A549 (cell line): ENCODE data around the gene MS4A6E. TPM values are rescaled to one million over a fixed set of nuclear protein-coding genes. Genes with fewer than 3 reads are reported as not detected.
"Not testable (repeated sequence)": the region's sequence is repeated elsewhere in the genome, so short reads cannot be mapped to it uniquely, and the experiment has no call there.

ENCODE experiments used
- ATAC-seq, 2 experiments: fragments of 200-7000 bp in 1 of 2; fragments of >200 bp in 1 of 2; cut with Nextera tagmentation in 1 of 2; cut with Tn5 transposase in 1 of 2; 3 replicates each; pipeline versions ENCODE4 v1.8.0 to v1.9.1; 2018 to 2020; ENCODE audit warnings: mild to moderate bottlenecking in 1 of 2, moderate library complexity in 1 of 2
- CTCF ChIA-PET: fragments of 300-600 bp; sonication (Branson Sonifier 250); formaldehyde crosslinking; extraction: SDS; loops from one replicate; lab custom pipeline; 2021; ENCODE audit warnings: antibody characterized with exemption, inconsistent platforms; lab: Yijun Ruan, JAX
- POLR2A ChIA-PET: fragments of 350-600 bp; formaldehyde crosslinking; extraction: SDS; loops from one replicate; lab custom pipeline; 2021; ENCODE audit warnings: antibody characterized with exemption, inconsistent platforms; lab: Yijun Ruan, JAX
- DNase-seq, 2 experiments: peaks; one replicate each; pipeline versions ENCODE4 v3.0.0 to v3.0.0-alpha.2; 2011 to 2016; ENCODE audit warnings: low read depth in 1 of 2, low spot score in 1 of 2
- FAIRE-seq: peaks from 2 replicates; lab custom pipeline; 2011; peaks lifted over from hg19 to GRCh38; lab: Jason Lieb, UNC
- H3K27ac ChIP-seq, 2 experiments: fragments of >200 bp; sonication (Bioruptor Twin); formaldehyde crosslinking; 3 replicates each; pipeline ENCODE4 v1.5.1; 2016 to 2017
- H3K4me1 ChIP-seq: fragments of >200 bp; sonication (Bioruptor Twin); formaldehyde crosslinking; 3 replicates; pipeline ENCODE4 v1.6.1; 2016
- H3K4me2 ChIP-seq: fragments of >200 bp; sonication (Bioruptor Twin); formaldehyde crosslinking; 3 replicates; pipeline ENCODE4 v1.6.1; 2016
- H3K4me3 ChIP-seq: fragments of >200 bp; sonication (Bioruptor Twin); formaldehyde crosslinking; 3 replicates; pipeline ENCODE4 v1.5.1; 2016
- H3K9me3 ChIP-seq: fragments of >200 bp; sonication (Bioruptor Twin); formaldehyde crosslinking; 3 replicates; pipeline ENCODE4 v1.6.1; 2016
- CBX2 ChIP-seq: fragments of 200-600 bp; sonication (generic); IDR thresholded peaks from 2 replicates; pipeline ENCODE4 v1.6.1; 2016; ENCODE audit warnings: low read depth, mild to moderate bottlenecking, borderline replicate concordance
- CTCF ChIP-seq: fragments of >200 bp; sonication (Bioruptor Twin); formaldehyde crosslinking; IDR thresholded peaks from 3 replicates; pipeline ENCODE4 v1.5.1; 2016
- E2F6 ChIP-seq: IDR thresholded peaks from 2 replicates; pipeline ENCODE4 v1.6.1; 2012; ENCODE audit warnings: low read depth, borderline replicate concordance
- ELK1 ChIP-seq: fragments of 150-350 bp; IDR thresholded peaks from 2 replicates; pipeline ENCODE4 v1.6.1; 2014; ENCODE audit warnings: low read depth, mild to moderate bottlenecking, low read length
- FOSB ChIP-seq: fragments of 250-450 bp; sonication (Bioruptor Pico); IDR thresholded peaks from 2 replicates; pipeline ENCODE4 v1.5.0; 2020; ENCODE audit warnings: mild to moderate bottlenecking, moderate library complexity
- FOXS1 ChIP-seq: fragments of 250-450 bp; sonication (Bioruptor Pico); IDR thresholded peaks from 2 replicates; pipeline ENCODE4 v1.5.0; 2020; ENCODE audit warnings: mild to moderate bottlenecking, moderate library complexity
- JUN ChIP-seq, 2 experiments: fragments of >200 bp; sonication (Bioruptor Twin); formaldehyde crosslinking; IDR thresholded peaks; 2 replicates in 1 of 2; 3 replicates in 1 of 2; pipeline ENCODE4 v1.6.1; 2016 to 2017
- NR3C1 ChIP-seq: fragments of >200 bp; sonication (Bioruptor Twin); formaldehyde crosslinking; IDR thresholded peaks from 3 replicates; pipeline ENCODE4 v1.6.1; 2017
- PBX3 ChIP-seq: IDR thresholded peaks from 2 replicates; pipeline ENCODE4 v1.6.1; 2012
- PHF8 ChIP-seq: fragments of 200-600 bp; sonication (generic); IDR thresholded peaks from 2 replicates; pipeline ENCODE4 v1.6.1; 2016; ENCODE audit warnings: low read depth, mild to moderate bottlenecking, antibody characterized with exemption, moderate library complexity, borderline replicate concordance
- RNF2 ChIP-seq: fragments of 200-600 bp; sonication (generic); IDR thresholded peaks from 2 replicates; pipeline ENCODE4 v1.6.1; 2016; ENCODE audit warnings: low read depth, mild to moderate bottlenecking, antibody characterized with exemption, moderate library complexity, borderline replicate concordance
- SREBF2 ChIP-seq: fragments of 450-650 bp; IDR thresholded peaks from 2 replicates; pipeline ENCODE4 v1.6.1; 2014; ENCODE audit warnings: mild to moderate bottlenecking, moderate library complexity
- TFCP2L1 ChIP-seq: fragments of 250-450 bp; sonication (Bioruptor Pico); IDR thresholded peaks from 2 replicates; pipeline ENCODE4 v1.5.0; 2021; ENCODE audit warnings: mild to moderate bottlenecking
- ZFP36 ChIP-seq: fragments of 450-650 bp; IDR thresholded peaks from 2 replicates; pipeline ENCODE4 v1.6.1; 2014; ENCODE audit warnings: borderline replicate concordance; ENCODE audit not compliant: partially characterized antibody
- ZSCAN20 ChIP-seq: fragments of 250-450 bp; sonication (Bioruptor Pico); IDR thresholded peaks from 2 replicates; pipeline ENCODE4 v1.8.0; 2022; ENCODE audit warnings: mild to moderate bottlenecking, moderate library complexity
- WGBS: methylation state at CpG from one replicate; pipeline ENCODE4 v1.1.6; 2017; ENCODE audit errors: missing lambda C conversion rate; 5-methylcytosine and 5-hydroxymethylcytosine counted together
- polyA plus RNA-seq, 4 experiments: library from polyadenylated mRNA; depleted of rRNA in 3 of 4; stranded (reverse); fragments of >200 nt; fragmentation: RNase III in 1 of 4; extraction: RNeasy Plus Mini Kit Qiagen cat#74134 plus additional on column Dnase treatment in 1 of 4; gene quantifications; 2 replicates in 3 of 4; 3 replicates in 1 of 4; pipeline ENCODE4 v1.2.3, GENCODE V29; 2011 to 2017

MS4A6E gene
- polyA plus RNA-seq, 2 of the 4 experiments (the other 2 are of a cell fraction), result not detected

GRCh38 chr11:60282286-60282685, 44.8 kb upstream of the MS4A6E start (continued):
- no peak for TF ChIP-seq ELK1
- TF ChIP-seq CBX2, result no peak
- no peak for TF ChIP-seq SREBF2
- TF ChIP-seq RNF2, result no peak
- no peak for TF ChIP-seq FOSB (CRISPR knock-in tag)

- H3K4me2 ChIP-seq, H3K27ac ChIP-seq, H3K4me3 ChIP-seq, H3K4me1 ChIP-seq, DNase-seq, POLR2A ChIA-PET, ATAC-seq, FAIRE-seq, H3K9me3 ChIP-seq: not testable (repeated sequence)
- CTCF ChIA-PET, result interaction anchor here (1.0 kb wide), 1 partner anchor 21 kb away, joined by 3 read pairs; no protein-coding TSS in a partner anchor
- WGBS, result 19% methylated on average over 7 of the region's 7 CpGs
Observed at GRCh38 chr11:60285411-60286126, 41.5 kb upstream of the MS4A6E start.

GRCh38 chr11:60288531-60288930, 38.5 kb upstream of the MS4A6E start:
- POLR2A ChIA-PET, result no interaction called here
- no peak for DNase-seq

More at GRCh38 chr11:60288531-60288930, 38.5 kb upstream of the MS4A6E start:
- TF ChIP-seq ZFP36 (no peak), TFCP2L1 (CRISPR knock-in tag) (no peak), ZSCAN20 (no peak), E2F6 (no peak), NR3C1 (no peak), FOXS1 (CRISPR knock-in tag) (no peak), PHF8 (no peak), JUN (IDR thresholded peaks at IDR 0.05) (no peak), PBX3 (no peak), ELK1 (no peak), CTCF (no peak)
- TF ChIP-seq, all 56 proteins: peak for 0
- ATAC-seq, result no peak
- CTCF ChIA-PET, result no interaction called here
- Histone ChIP-seq H3K4me1 (no peaks in the 10 kb centered on the region), H3K9me3 (no peaks in the 10 kb centered on the region), H3K4me3 (no peak overlapping the region), H3K27ac (no peak overlapping the region), H3K4me2 (no peak overlapping the region)
- 0% methylated on average over 1 of the region's 1 CpG for WGBS
- FAIRE-seq, result no peak
